CD4-positive, alpha-beta T cell (primary cell): ENCODE data around the gene RGS16. TPM values are rescaled to one million over a fixed set of nuclear protein-coding genes. Genes with fewer than 3 reads are reported as not detected.

Experiments
- ATAC-seq: fragments of 200-7000 bp; cut with Tn5 transposase; one replicate; pipeline ENCODE4 v1.10.0; 2022; ENCODE audit warnings: mild to moderate bottlenecking; ENCODE audit not compliant: poor library complexity
- CTCF ChIA-PET: fragments of 350-600 bp; sonication (Branson Sonifier 250); formaldehyde crosslinking; loops from one replicate; lab custom pipeline; 2021; ENCODE audit warnings: antibody characterized with exemption, inconsistent platforms; lab: Charles Lee
- POLR2A ChIA-PET: fragments of 350-600 bp; sonication (Branson Sonifier 250); formaldehyde crosslinking; loops from one replicate; lab custom pipeline; 2021; ENCODE audit warnings: antibody characterized with exemption, inconsistent platforms; lab: Charles Lee
- DNase-seq, 14 experiments: peaks; one replicate each; pipeline ENCODE4 v3.0.0-alpha.2; 2013 to 2020; ENCODE audit warnings: mixed read lengths in 2 of 14
- H3K27ac ChIP-seq, 2 donors: one replicate each; pipeline versions ENCODE4 v1.5.1 to v1.7.0; 2013; ENCODE audit warnings: low read length in 2 of 2, low read depth in 1 of 2, mild to moderate bottlenecking in 1 of 2
- H3K27me3 ChIP-seq, 2 experiments: 1 replicate in 1 of 2; 2 replicates in 1 of 2; pipeline versions ENCODE4 v1.6.1 to v1.7.0; 2013; ENCODE audit warnings: low read length in 2 of 2, control low read depth in 1 of 2, mild to moderate bottlenecking in 1 of 2, moderate library complexity in 1 of 2; ENCODE audit not compliant: insufficient read depth in 2 of 2, control insufficient read depth in 1 of 2
- H3K36me3 ChIP-seq: one replicate; pipeline ENCODE4 v1.6.1; 2013; ENCODE audit warnings: low read length, control low read depth; ENCODE audit not compliant: insufficient read depth
- H3K4me1 ChIP-seq: one replicate; pipeline ENCODE4 v1.6.1; 2013; ENCODE audit warnings: low read length, control low read depth; ENCODE audit not compliant: insufficient read depth
- H3K4me3 ChIP-seq: one replicate; pipeline ENCODE4 v1.5.1; 2013; ENCODE audit warnings: mild to moderate bottlenecking, low read length, moderate library complexity
- H3K9me3 ChIP-seq, 2 experiments: 1 replicate in 1 of 2; 2 replicates in 1 of 2; pipeline versions ENCODE4 v1.6.1 to v1.7.0; 2013; ENCODE audit warnings: low read length in 2 of 2, mild to moderate bottlenecking in 2 of 2, control low read depth in 1 of 2, moderate library complexity in 1 of 2; ENCODE audit not compliant: control insufficient read depth in 1 of 2, insufficient read depth in 1 of 2
- H3K27ac Mint-ChIP-seq: one replicate; pipeline ENCODE4 v1.8.0; 2020; ENCODE audit warnings: mixed read lengths
- H3K27me3 Mint-ChIP-seq: one replicate; pipeline ENCODE4 v1.8.0; 2021; ENCODE audit warnings: mixed read lengths
- H3K36me3 Mint-ChIP-seq: one replicate; pipeline ENCODE4 v1.8.0; 2021; ENCODE audit warnings: low read depth, mixed read lengths
- H3K4me1 Mint-ChIP-seq: one replicate; pipeline ENCODE4 v1.8.0; 2021; ENCODE audit warnings: low read depth, mixed read lengths
- H3K4me3 Mint-ChIP-seq: one replicate; pipeline ENCODE4 v1.8.0; 2020; ENCODE audit warnings: mild to moderate bottlenecking, mixed read lengths
- H3K9me3 Mint-ChIP-seq: one replicate; pipeline ENCODE4 v1.8.0; 2020; ENCODE audit warnings: mixed read lengths
- intact Hi-C, 2 experiments: fragments of 100-400 bp; cut with DNase I in 1 of 2; cut with micrococcal nuclease in 1 of 2; formaldehyde crosslinking; loops; one replicate each; pipeline versions ENCODE4 v1.15.1 to v1.9.0; 2023 to 2025; cut with DNase I, micrococcal nuclease
- total RNA-seq, 174 experiments: library from RNA in 2 of 174; stranded (reverse) in 2 of 174; gene quantifications; one replicate each; pipeline ENCODE4 v1.2.3 and lab custom pipeline; 2021 to 2026
- TF ChIP-seq, protein P1 (sequence below): fragments of 200-600 bp; IDR thresholded peaks from one replicate; pipeline ENCODE4 v1.8.0; 2022; ENCODE audit warnings: antibody characterized with exemption, mild to moderate bottlenecking

The RGS16 gene
- total RNA-seq, 2 experiments from 2014 or later = 16.3 to 16.4 TPM

DNA sequence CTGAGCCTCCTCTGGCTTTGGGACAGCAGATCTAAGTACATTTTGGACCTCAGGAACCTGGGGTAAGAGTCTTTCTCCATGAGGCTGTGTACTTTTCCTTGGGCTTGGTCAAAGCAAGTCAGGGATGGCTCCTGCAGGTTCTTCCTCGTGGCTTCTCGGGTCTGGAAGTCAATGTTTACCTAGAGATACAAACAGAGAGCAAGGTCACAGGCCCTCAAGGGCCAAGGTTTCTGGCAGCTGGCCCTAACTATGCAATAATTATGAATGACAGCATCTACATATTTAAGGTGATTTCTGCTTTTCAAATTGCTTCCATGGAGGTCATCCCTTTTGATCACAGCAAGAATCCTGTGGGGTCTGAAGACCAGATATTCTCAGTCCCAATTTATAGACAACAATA is 42.5 kb upstream of the RGS16 start:
- Histone ChIP-seq H3K27me3 (no peaks in the 10 kb centered on the region), H3K27ac (no peak overlapping the region), H3K4me3 (no peak overlapping the region), H3K36me3 (no peaks in the 10 kb centered on the region), H3K4me1 (no peaks in the 10 kb centered on the region), H3K9me3 (no peaks in the 10 kb centered on the region)
- ChIA-PET CTCF (no interaction called here), POLR2A (no interaction called here)
- Mint-ChIP-seq H3K4me3 (no peak overlapping the region), H3K4me1 (no peaks in the 10 kb centered on the region), H3K9me3 (no peaks in the 10 kb centered on the region), H3K36me3 (no peaks in the 10 kb centered on the region), H3K27ac (no peak overlapping the region), H3K27me3 (no peaks in the 10 kb centered on the region)
- TF ChIP-seq, protein P1, sequence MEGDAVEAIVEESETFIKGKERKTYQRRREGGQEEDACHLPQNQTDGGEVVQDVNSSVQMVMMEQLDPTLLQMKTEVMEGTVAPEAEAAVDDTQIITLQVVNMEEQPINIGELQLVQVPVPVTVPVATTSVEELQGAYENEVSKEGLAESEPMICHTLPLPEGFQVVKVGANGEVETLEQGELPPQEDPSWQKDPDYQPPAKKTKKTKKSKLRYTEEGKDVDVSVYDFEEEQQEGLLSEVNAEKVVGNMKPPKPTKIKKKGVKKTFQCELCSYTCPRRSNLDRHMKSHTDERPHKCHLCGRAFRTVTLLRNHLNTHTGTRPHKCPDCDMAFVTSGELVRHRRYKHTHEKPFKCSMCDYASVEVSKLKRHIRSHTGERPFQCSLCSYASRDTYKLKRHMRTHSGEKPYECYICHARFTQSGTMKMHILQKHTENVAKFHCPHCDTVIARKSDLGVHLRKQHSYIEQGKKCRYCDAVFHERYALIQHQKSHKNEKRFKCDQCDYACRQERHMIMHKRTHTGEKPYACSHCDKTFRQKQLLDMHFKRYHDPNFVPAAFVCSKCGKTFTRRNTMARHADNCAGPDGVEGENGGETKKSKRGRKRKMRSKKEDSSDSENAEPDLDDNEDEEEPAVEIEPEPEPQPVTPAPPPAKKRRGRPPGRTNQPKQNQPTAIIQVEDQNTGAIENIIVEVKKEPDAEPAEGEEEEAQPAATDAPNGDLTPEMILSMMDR = no peak
- no peak for DNase-seq
- intact Hi-C loops = loop anchor here in 1 of 2 experiments (5.0 kb wide), 1 partner anchor 116 kb away; no protein-coding TSS in a partner anchor
- no peak for ATAC-seq

DNA sequence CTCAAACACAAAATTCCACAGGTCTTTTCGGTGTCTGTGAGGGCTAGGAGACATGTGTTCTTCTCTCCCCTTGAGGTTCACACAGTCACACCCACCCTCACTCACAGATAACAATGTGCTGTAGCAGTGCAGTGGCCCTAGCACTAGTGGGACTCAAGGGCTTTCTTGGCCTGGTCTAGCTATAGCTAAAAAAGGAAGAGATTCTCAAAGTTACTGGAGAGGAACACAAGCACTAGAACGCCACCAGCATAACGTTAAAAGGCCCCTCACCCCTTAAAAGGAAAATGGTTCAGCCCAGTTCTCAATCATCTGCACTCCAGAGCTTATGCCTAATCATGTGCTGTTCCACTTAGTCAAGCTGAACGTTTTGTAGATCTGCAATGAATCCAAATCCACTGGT is 40.7 kb upstream of the RGS16 start:
- Histone ChIP-seq H3K27me3 (no peaks in the 10 kb centered on the region), H3K36me3 (no peaks in the 10 kb centered on the region), H3K4me1 (no peaks in the 10 kb centered on the region), H3K4me3 (no peak overlapping the region), H3K9me3 (no peaks in the 10 kb centered on the region), H3K27ac (no peak overlapping the region)
- Mint-ChIP-seq H3K4me1 (no peaks in the 10 kb centered on the region), H3K9me3 (no peaks in the 10 kb centered on the region), H3K27me3 (no peaks in the 10 kb centered on the region), H3K4me3 (no peak overlapping the region), H3K27ac (no peak overlapping the region), H3K36me3 (no peaks in the 10 kb centered on the region)
- DNase-seq (no peak), ATAC-seq (no peak)
- ChIA-PET POLR2A (no interaction called here), CTCF (interaction anchor here (1.4 kb wide), 1 partner anchor 50 kb away, joined by 3 read pairs; no protein-coding TSS in a partner anchor)
- TF ChIP-seq, protein P1 = no peak
- intact Hi-C loops = loop anchor here in 1 of 2 experiments (5.0 kb wide), 1 partner anchor 117 kb away; no protein-coding TSS in a partner anchor

DNA sequence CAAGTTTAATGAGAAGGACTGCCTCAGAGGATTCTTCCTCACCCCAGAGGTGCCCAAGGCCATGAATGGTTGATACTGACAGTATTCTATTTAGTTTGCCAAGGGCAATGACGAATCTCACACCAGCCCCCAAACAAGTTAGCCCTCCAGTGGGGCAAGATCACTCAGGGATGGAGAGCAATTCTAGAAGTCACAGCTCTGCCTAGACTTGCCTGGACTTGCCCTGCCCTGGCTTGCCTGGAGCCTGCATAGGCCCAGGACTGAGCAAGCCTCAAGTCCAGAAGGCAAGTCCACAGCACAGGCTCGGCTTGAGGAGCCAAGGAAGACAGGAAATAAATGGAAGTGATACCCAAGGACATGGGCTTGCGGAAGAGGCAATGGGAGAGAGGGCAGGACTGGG is 39.5 kb upstream of the RGS16 start:
- Histone ChIP-seq H3K36me3 (no peaks in the 10 kb centered on the region), H3K4me3 (no peak overlapping the region), H3K27ac (no peak overlapping the region), H3K27me3 (no peaks in the 10 kb centered on the region), H3K4me1 (no peaks in the 10 kb centered on the region), H3K9me3 (no peaks in the 10 kb centered on the region)
- TF ChIP-seq, protein P1 = no peak
- no peaks in the 10 kb centered on the region for H3K4me1 Mint-ChIP-seq
- no peaks in the 10 kb centered on the region for H3K27me3 Mint-ChIP-seq
- H3K27ac Mint-ChIP-seq = no peak overlapping the region
- ChIA-PET CTCF (interaction anchor here (0.7 to 1.2 kb wide), 2 partner anchors 139 to 161 kb away, joined by 3 read pairs; no protein-coding TSS in a partner anchor), POLR2A (no interaction called here)
- no peak overlapping the region for H3K4me3 Mint-ChIP-seq
- DNase-seq (no peak), ATAC-seq (no peak)
- H3K36me3 Mint-ChIP-seq = no peaks in the 10 kb centered on the region
- H3K9me3 Mint-ChIP-seq = no peaks in the 10 kb centered on the region
- intact Hi-C loops = no loop called here
